Esophagus muscularis mucosa (tissue), 4 donors: ENCODE results near the gene SMIM1.

ENCODE experiments used
- EP300 ChIP-seq: sonication (generic); formaldehyde crosslinking; IDR thresholded peaks from one replicate; pipeline ENCODE4 v1.6.1; 2017; ENCODE audit warnings: antibody characterized with exemption
- POLR2AphosphoS5 ChIP-seq, 2 donors: sonication (generic); formaldehyde crosslinking; IDR thresholded peaks; one replicate each; pipeline ENCODE4 v1.6.1; 2017; ENCODE audit warnings: antibody characterized with exemption in 2 of 2
- TF ChIP-seq, protein P1 (sequence below), 3 experiments: fragments of 200-600 bp in 2 of 3; fragments of 450-650 bp in 1 of 3; sonication (generic) in 2 of 3; IDR thresholded peaks; one replicate each; pipeline ENCODE4 v1.5.1; 2017 to 2019; ENCODE audit warnings: antibody characterized with exemption in 3 of 3, mild to moderate bottlenecking in 2 of 3, moderate library complexity in 1 of 3

GRCh38 chr1:3796215-3797061 lies 23.9 kb downstream of the SMIM1 start, which contains the start of gene LRRC47:
- TF ChIP-seq, protein P1, sequence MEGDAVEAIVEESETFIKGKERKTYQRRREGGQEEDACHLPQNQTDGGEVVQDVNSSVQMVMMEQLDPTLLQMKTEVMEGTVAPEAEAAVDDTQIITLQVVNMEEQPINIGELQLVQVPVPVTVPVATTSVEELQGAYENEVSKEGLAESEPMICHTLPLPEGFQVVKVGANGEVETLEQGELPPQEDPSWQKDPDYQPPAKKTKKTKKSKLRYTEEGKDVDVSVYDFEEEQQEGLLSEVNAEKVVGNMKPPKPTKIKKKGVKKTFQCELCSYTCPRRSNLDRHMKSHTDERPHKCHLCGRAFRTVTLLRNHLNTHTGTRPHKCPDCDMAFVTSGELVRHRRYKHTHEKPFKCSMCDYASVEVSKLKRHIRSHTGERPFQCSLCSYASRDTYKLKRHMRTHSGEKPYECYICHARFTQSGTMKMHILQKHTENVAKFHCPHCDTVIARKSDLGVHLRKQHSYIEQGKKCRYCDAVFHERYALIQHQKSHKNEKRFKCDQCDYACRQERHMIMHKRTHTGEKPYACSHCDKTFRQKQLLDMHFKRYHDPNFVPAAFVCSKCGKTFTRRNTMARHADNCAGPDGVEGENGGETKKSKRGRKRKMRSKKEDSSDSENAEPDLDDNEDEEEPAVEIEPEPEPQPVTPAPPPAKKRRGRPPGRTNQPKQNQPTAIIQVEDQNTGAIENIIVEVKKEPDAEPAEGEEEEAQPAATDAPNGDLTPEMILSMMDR (IDR thresholded peaks at IDR 0.05), result peak in 2 of 3 experiments; percentile 20 to 26
- TF ChIP-seq EP300 (peak; percentile 0), POLR2AphosphoS5 (IDR thresholded peaks at IDR 0.05) (peak; percentile 89 to 95)
